Esophagus muscularis mucosa (tissue), 4 donors: ENCODE results near the gene TM9SF2. TPM values are rescaled to one million over a fixed set of nuclear protein-coding genes. Genes with fewer than 3 reads are reported as not detected.
A peak's percentile ranks its signal among the peaks of the same experiment; 100 is the strongest.

ENCODE experiments used
- DNase-seq: peaks from one replicate; pipeline ENCODE4 v3.0.0-alpha.2; 2017; ENCODE audit errors: extremely low spot score
- H3K27ac ChIP-seq, 4 donors: fragments of 200-600 bp; sonication (generic); replicated peaks in 1 of 4; 1 replicate in 3 of 4; 2 replicates in 1 of 4; pipeline ENCODE4 v1.5.1; 2016 to 2019; ENCODE audit warnings: mild to moderate bottlenecking in 1 of 4
- H3K27me3 ChIP-seq, 4 donors: fragments of 200-600 bp; sonication (generic); one replicate each; pipeline versions ENCODE4 v1.5.1 to v1.6.0; 2016 to 2019
- H3K36me3 ChIP-seq, 4 donors: fragments of 200-600 bp; sonication (generic); one replicate each; pipeline ENCODE4 v1.5.1; 2016 to 2019
- H3K4me1 ChIP-seq, 4 donors: fragments of 200-600 bp; sonication (generic); one replicate each; pipeline ENCODE4 v1.5.1; 2016 to 2019
- H3K4me3 ChIP-seq, 4 donors: fragments of 200-600 bp; sonication (generic); 1 replicate in 2 of 4; 2 replicates in 2 of 4; pipeline ENCODE4 v1.5.1; 2016 to 2019; ENCODE audit warnings: mild to moderate bottlenecking in 4 of 4, moderate library complexity in 1 of 4
- H3K9me3 ChIP-seq, 4 donors: fragments of 200-600 bp; sonication (generic); 1 replicate in 3 of 4; 2 replicates in 1 of 4; pipeline ENCODE4 v1.5.1; 2016 to 2019
- EP300 ChIP-seq: sonication (generic); formaldehyde crosslinking; IDR thresholded peaks from one replicate; pipeline ENCODE4 v1.6.1; 2017; ENCODE audit warnings: antibody characterized with exemption
- POLR2A ChIP-seq: fragments of 450-650 bp; IDR thresholded peaks from one replicate; pipeline ENCODE4 v1.6.1; 2017; ENCODE audit warnings: antibody characterized with exemption, moderate library complexity, mild to moderate bottlenecking, low read depth
- POLR2AphosphoS5 ChIP-seq, 2 donors: sonication (generic); formaldehyde crosslinking; IDR thresholded peaks; one replicate each; pipeline ENCODE4 v1.6.1; 2017; ENCODE audit warnings: antibody characterized with exemption in 2 of 2
- WGBS: methylation state at CpG from one replicate; pipeline ENCODE4 v1.1.5; 2018; 5-methylcytosine and 5-hydroxymethylcytosine counted together
- intact Hi-C: fragments of 100-400 bp; cut with DNase I; formaldehyde crosslinking; loops from one replicate; pipeline ENCODE4 v1.15.1; 2023
- total RNA-seq, 4 donors: library from RNA; depleted of rRNA; stranded (reverse); fragments of >200 nt; gene quantifications; one replicate each; pipeline versions ENCODE4 v1.1.0 to v1.2.1, GENCODE V29; 2016
- TF ChIP-seq, protein P1 (sequence below), 3 experiments: fragments of 200-600 bp in 2 of 3; fragments of 450-650 bp in 1 of 3; sonication (generic) in 2 of 3; IDR thresholded peaks; one replicate each; pipeline ENCODE4 v1.5.1; 2017 to 2019; ENCODE audit warnings: antibody characterized with exemption in 3 of 3, mild to moderate bottlenecking in 2 of 3, moderate library complexity in 1 of 3

TM9SF2 gene
- total RNA-seq, 4 donors from 2014 or later = 65.6 to 86.9 (median 71.8) TPM

DNA sequence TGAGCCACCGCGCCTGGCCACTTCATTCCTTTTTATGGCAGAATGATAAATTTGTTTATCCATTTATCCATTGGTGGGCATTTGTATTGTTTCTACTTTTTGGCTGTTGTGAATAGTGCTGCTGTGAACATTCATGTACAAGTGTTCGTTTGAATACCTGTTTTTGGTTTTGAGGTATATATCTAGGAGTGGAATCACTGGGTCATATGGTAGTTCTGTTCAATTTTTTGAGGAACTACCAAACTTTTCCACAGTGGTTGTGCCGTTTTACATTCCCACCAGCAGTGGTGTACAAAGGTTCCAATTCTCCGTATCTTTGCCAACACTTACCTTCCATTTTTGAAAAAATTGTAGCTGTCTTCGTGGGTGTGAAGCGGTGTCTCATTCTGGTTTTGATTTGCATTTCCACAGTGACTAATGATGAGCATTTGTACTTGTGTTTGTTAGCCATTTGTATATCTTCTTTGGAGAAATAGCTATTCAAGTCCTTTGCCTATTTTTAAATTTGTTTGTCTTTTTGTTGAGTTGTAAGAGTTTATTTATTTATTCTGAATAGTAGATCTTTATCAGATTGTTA is 55.7 kb downstream of the TM9SF2 start:
- DNase-seq = no peak
- no peak overlapping the region for H3K4me3 ChIP-seq
- H3K27me3 ChIP-seq = no peaks in the 10 kb centered on the region
- no peaks in the 10 kb centered on the region for H3K9me3 ChIP-seq
- intact Hi-C loops = no loop called here
- TF ChIP-seq POLR2A = no peak
- TF ChIP-seq, protein P1, sequence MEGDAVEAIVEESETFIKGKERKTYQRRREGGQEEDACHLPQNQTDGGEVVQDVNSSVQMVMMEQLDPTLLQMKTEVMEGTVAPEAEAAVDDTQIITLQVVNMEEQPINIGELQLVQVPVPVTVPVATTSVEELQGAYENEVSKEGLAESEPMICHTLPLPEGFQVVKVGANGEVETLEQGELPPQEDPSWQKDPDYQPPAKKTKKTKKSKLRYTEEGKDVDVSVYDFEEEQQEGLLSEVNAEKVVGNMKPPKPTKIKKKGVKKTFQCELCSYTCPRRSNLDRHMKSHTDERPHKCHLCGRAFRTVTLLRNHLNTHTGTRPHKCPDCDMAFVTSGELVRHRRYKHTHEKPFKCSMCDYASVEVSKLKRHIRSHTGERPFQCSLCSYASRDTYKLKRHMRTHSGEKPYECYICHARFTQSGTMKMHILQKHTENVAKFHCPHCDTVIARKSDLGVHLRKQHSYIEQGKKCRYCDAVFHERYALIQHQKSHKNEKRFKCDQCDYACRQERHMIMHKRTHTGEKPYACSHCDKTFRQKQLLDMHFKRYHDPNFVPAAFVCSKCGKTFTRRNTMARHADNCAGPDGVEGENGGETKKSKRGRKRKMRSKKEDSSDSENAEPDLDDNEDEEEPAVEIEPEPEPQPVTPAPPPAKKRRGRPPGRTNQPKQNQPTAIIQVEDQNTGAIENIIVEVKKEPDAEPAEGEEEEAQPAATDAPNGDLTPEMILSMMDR (IDR thresholded peaks at IDR 0.05) = no peak
- no peak for TF ChIP-seq POLR2AphosphoS5 (IDR thresholded peaks at IDR 0.05)
- no peak for TF ChIP-seq EP300
- 96% methylated on average over 7 of the region's 7 CpGs for WGBS
- H3K36me3 ChIP-seq = peaks cover 18 to 84% (median 51%) of the 10 kb centered on the region in 4 donors
- H3K4me1 ChIP-seq = peaks cover 0 to 20% (median 10%) of the 10 kb centered on the region in 4 donors
- no peak overlapping the region for H3K27ac ChIP-seq

GRCh38 chr13:99558570-99559180 is 57.4 kb downstream of the TM9SF2 start:
- TF ChIP-seq, protein P1 (IDR thresholded peaks at IDR 0.05) = no peak
- TF ChIP-seq POLR2AphosphoS5 (IDR thresholded peaks at IDR 0.05) = no peak
- TF ChIP-seq POLR2A = no peak
- no peak for TF ChIP-seq EP300
- Histone ChIP-seq H3K36me3 (peaks cover 11 to 80% (median 44%) of the 10 kb centered on the region in 4 donors), H3K9me3 (no peaks in the 10 kb centered on the region), H3K4me3 (no peak overlapping the region), H3K27ac (peak overlapping the region in 3 of 4 donors; percentile 4 to 17 (median 6)), H3K4me1 (peaks cover 0 to 13% (median 10%) of the 10 kb centered on the region in 4 donors), H3K27me3 (no peaks in the 10 kb centered on the region)
- no peak for DNase-seq
- intact Hi-C loops = no loop called here
- 50% methylated on average over 4 of the region's 4 CpGs for WGBS

- Histone ChIP-seq H3K4me3 (no peak overlapping the region), H3K36me3 (peaks cover 13 to 80% (median 44%) of the 10 kb centered on the region in 4 donors), H3K4me1 (peaks cover 0 to 13% (median 10%) of the 10 kb centered on the region in 4 donors), H3K27ac (no peak overlapping the region), H3K9me3 (no peaks in the 10 kb centered on the region), H3K27me3 (no peaks in the 10 kb centered on the region)
- TF ChIP-seq, protein P1 (IDR thresholded peaks at IDR 0.05) = no peak
- no peak for TF ChIP-seq POLR2AphosphoS5 (IDR thresholded peaks at IDR 0.05)
- TF ChIP-seq EP300 = no peak
- TF ChIP-seq POLR2A = no peak
- intact Hi-C loops = no loop called here
- WGBS = 56% methylated on average over 2 of the region's 2 CpGs
- DNase-seq = no peak
Measured at GRCh38 chr13:99559560-99559959, 58.3 kb downstream of the TM9SF2 start.

- no peak overlapping the region for H3K4me3 ChIP-seq
- intact Hi-C loops = no loop called here
- no peaks in the 10 kb centered on the region for H3K27me3 ChIP-seq
- peaks cover 0 to 9% (median 7%) of the 10 kb centered on the region in 4 donors for H3K4me1 ChIP-seq
- TF ChIP-seq POLR2A (no peak), POLR2AphosphoS5 (IDR thresholded peaks at IDR 0.05) (no peak), EP300 (no peak)
- TF ChIP-seq, protein P1 (IDR thresholded peaks at IDR 0.05) = no peak
- no peak for DNase-seq
- peaks cover 0 to 5% (median 0%) of the 10 kb centered on the region in 4 donors for H3K9me3 ChIP-seq
- H3K36me3 ChIP-seq = peaks cover 14 to 69% (median 40%) of the 10 kb centered on the region in 4 donors
- no peak overlapping the region for H3K27ac ChIP-seq
Measured at GRCh38 chr13:99563404-99563803, 62.1 kb downstream of the TM9SF2 start.
